Endothelial cell of umbilical vein (primary cell): Measurements from ENCODE around the gene LOXHD1. TPM values are rescaled to one million over a fixed set of nuclear protein-coding genes. Genes with fewer than 3 reads are reported as not detected.
A peak's percentile ranks its signal among the peaks of the same experiment; 100 is the strongest.

Experiments
- Bru-seq: library from RNA; stranded (reverse); fragments of 400-500 nt; gene quantifications from one replicate; lab custom pipeline; 2021; lab: Mats Ljungman, UMichigan
- BruChase-seq, 2 experiments: library from RNA; stranded (reverse); fragments of 400-500 nt; gene quantifications; one replicate each; lab custom pipeline; 2021; lab: Mats Ljungman, UMichigan
- BruUV-seq: library from RNA; stranded (reverse); fragments of 400-500 nt; replicated peaks from 2 replicates; lab custom pipeline; 2021; lab: Mats Ljungman, UMichigan
- CTCF ChIA-PET: fragments of 300-600, 350-600 bp; sonication (Branson Sonifier 250); formaldehyde crosslinking; loops from one replicate; lab custom pipeline; 2021; ENCODE audit warnings: antibody characterized with exemption, inconsistent platforms; lab: Charles Lee
- POLR2A ChIA-PET: fragments of 300-600, 350-600 bp; sonication (Branson Sonifier 250); formaldehyde crosslinking; loops from one replicate; lab custom pipeline; 2021; ENCODE audit warnings: antibody characterized with exemption, inconsistent platforms; lab: Charles Lee
- DNase-seq: peaks from one replicate; pipeline ENCODE4 v3.0.0-alpha.2; 2011; ENCODE audit warnings: low read depth, low spot score
- FAIRE-seq: peaks from 2 replicates; lab custom pipeline; 2011; peaks lifted over from hg19 to GRCh38; lab: Jason Lieb, UNC
- H2AFZ ChIP-seq: 2 replicates; pipeline ENCODE4 v1.6.0; 2012; ENCODE audit warnings: low read depth, low read length, control low read depth, inconsistent platforms
- H3K27ac ChIP-seq: 2 replicates; pipeline ENCODE4 v1.5.1; 2011; ENCODE audit warnings: low read depth, mild to moderate bottlenecking, control low read depth, low read length, moderate library complexity; ENCODE audit not compliant: insufficient read depth
- H3K27me3 ChIP-seq, 2 experiments: 2 replicates each; pipeline versions ENCODE4 v1.6.0 to v1.6.1; 2011; ENCODE audit warnings: low read length in 2 of 2, mixed read lengths in 1 of 2; ENCODE audit not compliant: control insufficient read depth in 2 of 2, insufficient read depth in 2 of 2
- H3K36me3 ChIP-seq, 2 experiments: 2 replicates in 1 of 2; 3 replicates in 1 of 2; pipeline ENCODE4 v1.5.1; 2011; ENCODE audit warnings: low read length in 2 of 2, mild to moderate bottlenecking in 1 of 2, moderate library complexity in 1 of 2; ENCODE audit not compliant: control insufficient read depth in 2 of 2, insufficient read depth in 2 of 2; ENCODE audit errors: extremely low read depth in 1 of 2
- H3K4me1 ChIP-seq: 3 replicates; pipeline ENCODE4 v1.5.1; 2011; ENCODE audit warnings: mild to moderate bottlenecking, low read length; ENCODE audit not compliant: control insufficient read depth, insufficient read depth; ENCODE audit errors: extremely low read depth
- H3K4me2 ChIP-seq: 2 replicates; pipeline ENCODE4 v1.6.1; 2011; ENCODE audit warnings: low read length, control low read depth, mixed read lengths; ENCODE audit not compliant: insufficient read depth
- H3K4me3 ChIP-seq, 3 experiments: fragments of 200-600 bp in 1 of 3; sonication (generic), shearing (Covaris generic) in 1 of 3; replicated peaks in 1 of 3; 2 replicates each; pipeline ENCODE4 v1.5.1; 2011 to 2016; ENCODE audit warnings: control low read depth in 3 of 3, low read length in 3 of 3, mild to moderate bottlenecking in 2 of 3, inconsistent platforms in 1 of 3, low read depth in 1 of 3, moderate library complexity in 1 of 3; ENCODE audit not compliant: insufficient read depth in 1 of 3
- H3K79me2 ChIP-seq: 2 replicates; pipeline ENCODE4 v1.6.0; 2012; ENCODE audit warnings: low read length, inconsistent platforms; ENCODE audit not compliant: control insufficient read depth, insufficient read depth
- H3K9ac ChIP-seq: replicated peaks from 2 replicates; pipeline ENCODE3; 2011; ENCODE audit warnings: low read length, control low read depth; ENCODE audit not compliant: insufficient read depth; ENCODE audit errors: extremely low read depth
- H3K9me1 ChIP-seq: replicated peaks from 3 replicates; pipeline ENCODE4 v1.6.0; 2011; ENCODE audit warnings: mild to moderate bottlenecking, low read length; ENCODE audit not compliant: control insufficient read depth, insufficient read depth; ENCODE audit errors: extremely low read depth
- H3K9me3 ChIP-seq: replicated peaks from 2 replicates; pipeline ENCODE4 v1.5.1; 2012; ENCODE audit warnings: low read length, inconsistent platforms; ENCODE audit not compliant: control insufficient read depth, insufficient read depth
- H4K20me1 ChIP-seq: replicated peaks from 2 replicates; pipeline ENCODE3; 2011; ENCODE audit warnings: mild to moderate bottlenecking, low read length; ENCODE audit not compliant: control insufficient read depth, insufficient read depth; ENCODE audit errors: extremely low read depth
- CTCF ChIP-seq, 2 donors: IDR thresholded peaks; 1 replicate in 1 of 2; 2 replicates in 1 of 2; pipeline ENCODE4 v1.5.1; 2011; ENCODE audit warnings: low read length in 2 of 2, mild to moderate bottlenecking in 2 of 2, moderate library complexity in 2 of 2, control low read depth in 1 of 2, inconsistent platforms in 1 of 2, low read depth in 1 of 2; ENCODE audit not compliant: insufficient read depth in 1 of 2; ENCODE audit errors: extremely low read depth in 1 of 2
- EZH2 ChIP-seq: IDR thresholded peaks from 2 replicates; pipeline ENCODE4 v1.6.1; 2012; ENCODE audit warnings: borderline replicate concordance, low read depth, mild to moderate bottlenecking, moderate library complexity, low read length, inconsistent platforms; ENCODE audit not compliant: severe bottlenecking
- FOS ChIP-seq: IDR thresholded peaks from 2 replicates; pipeline ENCODE4 v1.6.1; 2011; ENCODE audit warnings: mild to moderate bottlenecking, low read length, moderate library complexity, borderline replicate concordance; ENCODE audit not compliant: insufficient read depth
- GATA2 ChIP-seq: IDR thresholded peaks from 2 replicates; pipeline ENCODE4 v1.7.0; 2011; ENCODE audit warnings: low read depth, mild to moderate bottlenecking, moderate library complexity, mixed read lengths, low read length; ENCODE audit not compliant: insufficient read length, insufficient read depth
- JUN ChIP-seq: IDR thresholded peaks from 2 replicates; pipeline ENCODE4 v1.6.1; 2011; ENCODE audit warnings: borderline replicate concordance, low read depth; ENCODE audit not compliant: insufficient read length, insufficient read depth
- MAX ChIP-seq: IDR thresholded peaks from 2 replicates; pipeline ENCODE4 v1.6.1; 2011; ENCODE audit not compliant: insufficient read depth, insufficient read length
- MYC ChIP-seq: IDR thresholded peaks from one replicate; pipeline ENCODE4 v1.6.1; 2011; ENCODE audit warnings: mild to moderate bottlenecking, low read depth, low read length
- POLR2A ChIP-seq: IDR thresholded peaks from 2 replicates; pipeline ENCODE4 v1.6.1; 2012; ENCODE audit warnings: low read depth, mild to moderate bottlenecking, control low read depth, low read length
- POLR2AphosphoS5 ChIP-seq: IDR thresholded peaks from 2 replicates; pipeline ENCODE4 v1.6.1; 2012; ENCODE audit warnings: low read depth, mild to moderate bottlenecking, control low read depth, low read length, moderate library complexity; ENCODE audit not compliant: insufficient read depth
- dilution Hi-C: fragments of 300-500 bp; cut with MboI; formaldehyde crosslinking; loops from one replicate; pipeline ENCODE4 v1.15.0; 2019; ENCODE audit warnings: low sequenced_read_pairs; ENCODE audit not compliant: extremely low pct_ligation_motif_present
- intact Hi-C: fragments of 100-400 bp; cut with micrococcal nuclease; formaldehyde crosslinking; loops from one replicate; pipeline ENCODE4 v1.10.0; 2022
- long read RNA-seq: library from polyadenylated mRNA; stranded (forward); transcript quantifications from one replicate; pipeline ENCODE4 v2.0.0, GENCODE V29; 2021
- polyA minus RNA-seq, 3 experiments: library from RNA; depleted of rRNA, polyadenylated mRNA; stranded (reverse); fragments of >200 nt; gene quantifications; 1 replicate in 1 of 3; 2 replicates in 2 of 3; pipeline ENCODE4 v1.2.3, GENCODE V29; 2011
- polyA plus RNA-seq, 4 experiments: library from polyadenylated mRNA; depleted of rRNA in 3 of 4; stranded (reverse) in 3 of 4; unstranded in 1 of 4; fragments of >200 nt; gene quantifications; 2 replicates each; pipeline versions ENCODE4 v1.2.1 to v1.2.3, GENCODE V29; 2011 to 2012; ENCODE audit warnings: missing spikeins in 1 of 4
- total RNA-seq: library from RNA; stranded (reverse); gene quantifications from 2 replicates; pipeline ENCODE4 v1.2.3, GENCODE V29; 2021

LOXHD1 gene
- total RNA-seq (not detected in 2 replicates), polyA plus RNA-seq (0.02 TPM in 1 of 2 replicates, not detected in the other), polyA minus RNA-seq (not detected in 2 replicates), Bru-seq, nascent RNA (not detected), BruChase-seq, experiment 1, labeled RNA remaining after a 6-hour chase (percentile 0 among the genes with signal in this experiment), BruChase-seq, experiment 2, labeled RNA remaining after a 2-hour chase (not detected)
- polyA plus RNA-seq (2011; cell fraction: cytosol; rRNA removed), result not detected in 2 replicates
- not detected in 2 replicates for polyA plus RNA-seq (2011; cell fraction: nucleus; rRNA removed)
- not detected in 2 replicates for polyA plus RNA-seq (2012)
- not detected for polyA minus RNA-seq (2011; cell fraction: cytosol; rRNA and poly(A)+ RNA removed)
- not detected in 2 replicates for polyA minus RNA-seq (2011; cell fraction: nucleus; rRNA and poly(A)+ RNA removed)
- long read RNA-seq, result 0 reads

GRCh38 chr18:46657115-46657955 is at the start of gene LOXHD1:
Gene LOXHD1, minus strand, starts transcription at chr18:46657220. Its CDS starts 187 bp downstream, at chr18:46657033.
- intact Hi-C loops (loop anchor here (5.0 to 10.0 kb wide), 2 partner anchors 250 to 257 kb away; partner anchors contain the start of genes KATNAL2 and PIAS2), dilution Hi-C loops (no loop called here)
- Histone ChIP-seq H3K9me1 (no peaks in the 10 kb centered on the region), H2AFZ (no peak within 1 kb of the TSS), H3K27me3 (peaks cover 3 to 5% of the 10 kb centered on the region in 2 experiments), H3K36me3 (no peaks in the 10 kb centered on the region), H4K20me1 (no peaks in the 10 kb centered on the region), H3K79me2 (no peaks in the 10 kb centered on the region), H3K9ac (no peak within 1 kb of the TSS), H3K4me3 (no peak within 1 kb of the TSS), H3K4me2 (no peak within 1 kb of the TSS), H3K9me3 (no peaks in the 10 kb centered on the region), H3K27ac (no peak within 1 kb of the TSS), H3K4me1 (no peaks in the 10 kb centered on the region)
- DNase-seq, result no peak
- ChIA-PET POLR2A (interaction anchor here (1.4 kb wide), 1 partner anchor 484 kb away, joined by 7 read pairs; a partner anchor contains a TSS), CTCF (interaction anchor here (0.5 to 6.9 kb wide), 82 partner anchors 8 to 1092 kb away, joined by 3 to 212 read pairs (median 5); partner anchors contain the start of genes KATNAL2 and PIAS2)
- FAIRE-seq, result no peak
- TF ChIP-seq JUN, result no peak
- TF ChIP-seq POLR2A, result no peak
- TF ChIP-seq CTCF (IDR thresholded peaks at IDR 0.05; ENCODE audit: extremely low read depth in 1 of 2, insufficient read depth in 1 of 2, low read depth in 1 of 2, low read length in 2 of 2), result no peak
- TF ChIP-seq POLR2AphosphoS5, result no peak
- no peak for TF ChIP-seq MYC
- no peak for TF ChIP-seq EZH2
- no peak for TF ChIP-seq MAX
- TF ChIP-seq FOS, result no peak
- TF ChIP-seq GATA2, result no peak
- no TSS peak for BruUV-seq
